ENCODE data around the gene CUX1. TPM values are rescaled to one million over a fixed set of nuclear protein-coding genes. Genes with fewer than 3 reads are reported as not detected.

Gene CUX1
- total and polyA plus RNA-seq, 2 of the 13 experiments (the other 11 are each of a cell fraction or from before 2014, with no cell fraction given), result 13.7 to 14.9 TPM

DNA sequence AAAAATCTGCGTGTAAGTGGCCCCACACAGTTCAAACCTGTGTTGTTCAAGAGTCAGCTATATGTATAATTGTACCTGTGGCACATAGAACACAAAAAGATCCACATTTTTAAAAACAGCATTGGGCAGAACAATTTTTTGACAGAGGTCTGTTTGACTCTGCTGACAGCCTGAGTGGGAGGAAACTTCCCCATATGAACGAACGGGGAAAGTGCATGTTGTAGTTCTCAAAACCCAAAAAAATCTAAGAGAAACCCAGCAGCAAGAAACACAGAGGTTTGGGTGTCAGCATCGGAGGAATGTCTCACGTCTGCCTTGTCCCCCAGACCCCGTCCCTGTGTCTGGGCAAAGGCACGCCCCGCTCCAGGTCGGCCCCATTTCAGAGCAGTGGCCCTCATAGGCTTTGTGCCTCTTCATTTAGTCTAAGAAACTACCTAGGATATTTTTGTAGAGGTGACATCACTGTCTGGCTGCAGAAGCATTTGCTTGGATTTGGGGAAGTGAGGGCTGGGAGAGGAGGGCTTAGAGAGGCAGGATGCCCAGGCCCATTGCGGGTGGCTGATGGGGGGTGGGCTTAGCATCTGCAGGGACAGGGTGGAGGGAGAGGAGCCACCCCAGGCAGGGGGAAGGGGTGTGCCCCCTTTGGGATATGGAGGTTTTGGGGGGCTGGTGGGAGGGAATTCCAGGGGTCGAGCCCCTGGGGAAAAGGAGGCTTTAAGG, 11.0 kb downstream of the CUX1 start:
- intact Hi-C loops (cut with micrococcal nuclease; ENCODE audit: unreplicated experiment) (no loop called here), in situ Hi-C loops (cut with HindIII; ENCODE audit: extremely low pct_ligation_motif_present, low pct_unique_long_range_greater_than_20kb) (no loop called here)
- peaks cover 0 to 3% of the 10 kb centered on the region in 2 experiments; a peak in 3 of 5 replicates for H3K36me3 ChIP-seq (replicated peaks in 1 of 2; ENCODE audit: control insufficient read depth in 1 of 2, insufficient read depth in 2 of 2, low read length in 2 of 2)
- H3K4me3 ChIP-seq (replicated peaks in 1 of 3; ENCODE audit: insufficient read depth in 1 of 3, low read depth in 2 of 3, low read length in 3 of 3), result no peak overlapping the region
- DNase-seq (ENCODE audit: low spot score) (no peak), FAIRE-seq (no peak), ATAC-seq (no peak)
- H3K9ac ChIP-seq (ENCODE audit: insufficient read depth, low read depth, low read length), result no peak overlapping the region
- ChIA-PET CTCF (ENCODE audit: low intra/inter-chr PET ratio, low total read pairs) (no interaction called here), POLR2A (no interaction called here)
- no TSS peak for BruUV-seq (replicated peaks)
- no peaks in the 10 kb centered on the region for H3K9me3 ChIP-seq (ENCODE audit: low read length)
- peaks cover 20% of the 10 kb centered on the region for H3K4me1 ChIP-seq (ENCODE audit: insufficient read depth, low read length)
- H3K27me3 ChIP-seq (ENCODE audit: control insufficient read depth in 1 of 2, insufficient read depth in 2 of 2, low read length in 2 of 2), result no peaks in the 10 kb centered on the region; a peak in 1 of 5 replicates
- H4K20me1 ChIP-seq (ENCODE audit: insufficient read depth, low read length), result peaks cover 39% of the 10 kb centered on the region
- peaks cover 94% of the 10 kb centered on the region for H3K79me2 ChIP-seq (ENCODE audit: insufficient read depth, low read length)
- H3K27ac ChIP-seq (ENCODE audit: extremely low read length, insufficient read depth, low read length), result no peak overlapping the region
- H3K4me2 ChIP-seq (ENCODE audit: low read depth, low read length), result no peak overlapping the region
- H2AFZ ChIP-seq (ENCODE audit: low read length), result no peak overlapping the region
- WGBS (ENCODE audit: low lambda C conversion rate), result 97% methylated on average over 11 of the region's 11 CpGs
- TF ChIP-seq, protein P1, sequence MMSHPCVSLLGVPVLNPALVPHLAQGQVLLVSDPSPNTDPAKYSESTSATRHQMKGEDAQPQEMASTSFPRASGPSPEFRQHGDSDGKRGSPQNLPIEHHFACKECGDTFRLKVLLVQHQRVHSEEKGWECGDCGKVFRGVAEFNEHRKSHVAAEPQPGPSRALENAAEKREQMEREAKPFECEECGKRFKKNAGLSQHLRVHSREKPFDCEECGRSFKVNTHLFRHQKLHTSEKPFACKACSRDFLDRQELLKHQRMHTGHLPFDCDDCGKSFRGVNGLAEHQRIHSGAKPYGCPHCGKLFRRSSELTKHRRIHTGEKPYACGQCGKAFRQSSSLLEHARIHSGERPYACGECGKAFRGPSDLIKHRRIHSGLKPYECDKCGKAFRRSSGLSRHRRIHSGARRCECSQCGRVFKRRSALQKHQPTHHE (CRISPR knock-in tag; IDR thresholded peaks at IDR 0.05; ENCODE audit: borderline replicate concordance), result no peak
- no peak for TF ChIP-seq EP300 (IDR thresholded peaks at IDR 0.05; ENCODE audit: low read depth in 2 of 2, low read length in 2 of 2)
- no peak for TF ChIP-seq EP300 (CRISPR knock-in tag; IDR thresholded peaks at IDR 0.05; ENCODE audit: borderline replicate concordance)
- TF ChIP-seq, protein P2, sequence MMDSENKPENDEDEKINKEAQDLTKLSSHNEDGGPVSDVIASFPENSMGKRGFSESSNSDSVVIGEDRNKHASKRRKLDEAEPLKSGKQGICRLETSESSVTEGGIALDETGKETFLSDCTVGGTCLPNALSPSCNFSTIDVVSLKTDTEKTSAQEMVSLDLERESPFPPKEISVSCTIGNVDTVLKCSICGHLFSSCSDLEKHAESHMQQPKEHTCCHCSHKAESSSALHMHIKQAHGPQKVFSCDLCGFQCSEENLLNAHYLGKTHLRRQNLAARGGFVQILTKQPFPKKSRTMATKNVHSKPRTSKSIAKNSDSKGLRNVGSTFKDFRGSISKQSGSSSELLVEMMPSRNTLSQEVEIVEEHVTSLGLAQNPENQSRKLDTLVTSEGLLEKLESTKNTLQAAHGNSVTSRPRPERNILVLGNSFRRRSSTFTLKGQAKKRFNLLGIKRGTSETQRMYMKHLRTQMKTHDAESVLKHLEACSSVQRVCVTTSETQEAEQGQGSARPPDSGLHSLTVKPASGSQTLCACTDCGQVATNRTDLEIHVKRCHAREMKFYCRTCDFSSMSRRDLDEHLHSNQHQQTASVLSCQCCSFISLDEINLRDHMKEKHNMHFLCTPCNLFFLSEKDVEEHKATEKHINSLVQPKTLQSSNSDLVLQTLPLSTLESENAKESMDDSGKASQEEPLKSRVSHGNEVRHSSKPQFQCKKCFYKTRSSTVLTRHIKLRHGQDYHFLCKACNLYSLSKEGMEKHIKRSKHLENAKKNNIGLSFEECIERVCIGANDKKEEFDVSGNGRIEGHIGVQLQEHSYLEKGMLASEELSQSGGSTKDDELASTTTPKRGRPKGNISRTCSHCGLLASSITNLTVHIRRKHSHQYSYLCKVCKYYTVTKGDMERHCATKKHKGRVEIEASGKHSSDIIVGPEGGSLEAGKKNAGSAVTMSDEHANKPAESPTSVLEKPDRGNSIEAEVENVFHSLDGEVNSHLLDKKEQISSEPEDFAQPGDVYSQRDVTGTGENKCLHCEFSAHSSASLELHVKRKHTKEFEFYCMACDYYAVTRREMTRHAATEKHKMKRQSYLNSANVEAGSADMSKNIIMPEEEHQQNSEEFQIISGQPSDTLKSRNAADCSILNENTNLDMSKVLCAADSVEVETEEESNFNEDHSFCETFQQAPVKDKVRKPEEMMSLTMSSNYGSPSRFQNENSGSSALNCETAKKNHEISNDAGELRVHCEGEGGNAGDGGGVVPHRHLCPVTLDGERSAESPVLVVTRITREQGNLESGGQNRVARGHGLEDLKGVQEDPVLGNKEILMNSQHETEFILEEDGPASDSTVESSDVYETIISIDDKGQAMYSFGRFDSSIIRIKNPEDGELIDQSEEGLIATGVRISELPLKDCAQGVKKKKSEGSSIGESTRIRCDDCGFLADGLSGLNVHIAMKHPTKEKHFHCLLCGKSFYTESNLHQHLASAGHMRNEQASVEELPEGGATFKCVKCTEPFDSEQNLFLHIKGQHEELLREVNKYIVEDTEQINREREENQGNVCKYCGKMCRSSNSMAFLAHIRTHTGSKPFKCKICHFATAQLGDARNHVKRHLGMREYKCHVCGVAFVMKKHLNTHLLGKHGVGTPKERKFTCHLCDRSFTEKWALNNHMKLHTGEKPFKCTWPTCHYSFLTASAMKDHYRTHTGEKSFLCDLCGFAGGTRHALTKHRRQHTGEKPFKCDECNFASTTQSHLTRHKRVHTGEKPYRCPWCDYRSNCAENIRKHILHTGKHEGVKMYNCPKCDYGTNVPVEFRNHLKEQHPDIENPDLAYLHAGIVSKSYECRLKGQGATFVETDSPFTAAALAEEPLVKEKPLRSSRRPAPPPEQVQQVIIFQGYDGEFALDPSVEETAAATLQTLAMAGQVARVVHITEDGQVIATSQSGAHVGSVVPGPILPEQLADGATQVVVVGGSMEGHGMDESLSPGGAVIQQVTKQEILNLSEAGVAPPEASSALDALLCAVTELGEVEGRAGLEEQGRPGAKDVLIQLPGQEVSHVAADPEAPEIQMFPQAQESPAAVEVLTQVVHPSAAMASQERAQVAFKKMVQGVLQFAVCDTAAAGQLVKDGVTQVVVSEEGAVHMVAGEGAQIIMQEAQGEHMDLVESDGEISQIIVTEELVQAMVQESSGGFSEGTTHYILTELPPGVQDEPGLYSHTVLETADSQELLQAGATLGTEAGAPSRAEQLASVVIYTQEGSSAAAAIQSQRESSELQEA (CRISPR knock-in tag; IDR thresholded peaks at IDR 0.05; ENCODE audit: not compliant biosample characterization), result no peak
- TF ChIP-seq, protein P3, sequence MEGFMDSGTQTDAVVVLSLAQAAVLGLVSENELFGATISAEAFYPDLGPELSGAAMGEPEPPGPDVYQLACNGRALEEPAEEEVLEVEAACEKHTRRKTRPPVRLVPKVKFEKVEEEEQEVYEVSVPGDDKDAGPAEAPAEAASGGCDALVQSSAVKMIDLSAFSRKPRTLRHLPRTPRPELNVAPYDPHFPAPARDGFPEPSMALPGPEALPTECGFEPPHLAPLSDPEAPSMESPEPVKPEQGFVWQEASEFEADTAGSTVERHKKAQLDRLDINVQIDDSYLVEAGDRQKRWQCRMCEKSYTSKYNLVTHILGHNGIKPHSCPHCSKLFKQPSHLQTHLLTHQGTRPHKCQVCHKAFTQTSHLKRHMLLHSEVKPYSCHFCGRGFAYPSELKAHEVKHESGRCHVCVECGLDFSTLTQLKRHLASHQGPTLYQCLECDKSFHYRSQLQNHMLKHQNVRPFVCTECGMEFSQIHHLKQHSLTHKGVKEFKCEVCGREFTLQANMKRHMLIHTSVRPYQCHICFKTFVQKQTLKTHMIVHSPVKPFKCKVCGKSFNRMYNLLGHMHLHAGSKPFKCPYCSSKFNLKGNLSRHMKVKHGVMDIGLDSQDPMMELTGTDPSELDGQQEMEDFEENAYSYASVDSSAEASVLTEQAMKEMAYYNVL (CRISPR knock-in tag; IDR thresholded peaks at IDR 0.05; ENCODE audit: borderline replicate concordance), result no peak
- no peak for TF ChIP-seq ZNF484 (CRISPR knock-in tag; IDR thresholded peaks at IDR 0.05; ENCODE audit: borderline replicate concordance, low read depth)
- no peak for TF ChIP-seq RFX3 (CRISPR knock-in tag; IDR thresholded peaks at IDR 0.05)
- TF ChIP-seq ZNF546 (CRISPR knock-in tag; conservative IDR thresholded peaks at IDR 0.05), result no peak
- no peak for TF ChIP-seq GFI1 (CRISPR knock-in tag; IDR thresholded peaks at IDR 0.05; ENCODE audit: borderline replicate concordance)
- TF ChIP-seq ZSCAN20 (CRISPR knock-in tag; IDR thresholded peaks at IDR 0.05; ENCODE audit: borderline replicate concordance), result no peak
- TF ChIP-seq HNRNPH1 (optimal IDR thresholded peaks at IDR 0.05; ENCODE audit: low read depth, low read length), result no peak
- TF ChIP-seq DNMT1 (CRISPR knock-in tag; IDR thresholded peaks at IDR 0.05), result no peak
